WTC11 (cell line): Measurements from ENCODE around the gene CFDP1. TPM values are rescaled to one million over a fixed set of nuclear protein-coding genes. Genes with fewer than 3 reads are reported as not detected.
A peak's percentile ranks its signal among the peaks of the same experiment; 100 is the strongest.

ENCODE experiments used
- ATAC-seq: fragments of 200-7000 bp; cut with Tn5 transposase; 2 replicates; pipeline ENCODE4 v1.10.0; 2021; ENCODE audit warnings: mild to moderate bottlenecking, moderate library complexity
- CTCF ChIA-PET: fragments of 300-600 bp; sonication (Branson Sonifier 250); formaldehyde crosslinking; loops from one replicate; lab custom pipeline; 2021; ENCODE audit warnings: antibody characterized with exemption; lab: Charles Lee
- POLR2A ChIA-PET: fragments of 350-600 bp; sonication (Branson Sonifier 250); formaldehyde crosslinking; loops from one replicate; lab custom pipeline; 2021; ENCODE audit warnings: antibody characterized with exemption; lab: Charles Lee
- DNase-seq: peaks from one replicate; pipeline ENCODE4 v3.0.0; 2021; ENCODE audit warnings: low spot score
- H3K27ac Mint-ChIP-seq: 2 replicates; pipeline ENCODE4 v1.8.0; 2021; ENCODE audit warnings: mixed read lengths
- H3K27me3 Mint-ChIP-seq: 2 replicates; pipeline ENCODE4 v1.8.0; 2021; ENCODE audit warnings: low read depth, mild to moderate bottlenecking, moderate library complexity, mixed read lengths
- H3K36me3 Mint-ChIP-seq: 2 replicates; pipeline ENCODE4 v1.8.0; 2021; ENCODE audit warnings: mixed read lengths
- H3K4me1 Mint-ChIP-seq: 2 replicates; pipeline ENCODE4 v1.8.0; 2022; ENCODE audit warnings: mixed read lengths
- H3K4me3 Mint-ChIP-seq: 2 replicates; pipeline ENCODE4 v1.8.0; 2021; ENCODE audit warnings: mild to moderate bottlenecking, moderate library complexity, mixed read lengths
- H3K9me3 Mint-ChIP-seq: 2 replicates; pipeline ENCODE4 v1.8.0; 2021; ENCODE audit warnings: mixed read lengths
- CREM ChIP-seq: sonication (generic); formaldehyde crosslinking; IDR thresholded peaks from 2 replicates; pipeline ENCODE4 v1.8.1; 2022; ENCODE audit warnings: mild to moderate bottlenecking, missing genetic modification reagents, moderate library complexity
- CTCF ChIP-seq: fragments of 200-600 bp; IDR thresholded peaks from 2 replicates; pipeline ENCODE4 v1.8.0; 2022; ENCODE audit warnings: antibody characterized with exemption
- E2F4 ChIP-seq: sonication (generic); formaldehyde crosslinking; IDR thresholded peaks from 2 replicates; pipeline ENCODE4 v1.8.1; 2022; ENCODE audit warnings: low read depth, mild to moderate bottlenecking, moderate library complexity, missing genetic modification reagents, borderline replicate concordance
- E2F5 ChIP-seq: sonication (generic); formaldehyde crosslinking; IDR thresholded peaks from 2 replicates; pipeline ENCODE4 v1.8.1; 2022; ENCODE audit warnings: mild to moderate bottlenecking, moderate library complexity, missing genetic modification reagents
- FOXK1 ChIP-seq: sonication (generic); formaldehyde crosslinking; IDR thresholded peaks from 2 replicates; pipeline ENCODE4 v1.8.0; 2022; ENCODE audit warnings: mild to moderate bottlenecking, moderate library complexity, missing genetic modification reagents
- GABPB1 ChIP-seq: sonication (generic); formaldehyde crosslinking; IDR thresholded peaks from 2 replicates; pipeline ENCODE4 v1.8.1; 2023; ENCODE audit warnings: mild to moderate bottlenecking, missing genetic modification reagents
- HMGA2 ChIP-seq: fragments of 250-450 bp; sonication (Bioruptor Pico); IDR thresholded peaks from 2 replicates; pipeline ENCODE4 v1.4.0; 2021; ENCODE audit warnings: mild to moderate bottlenecking, moderate library complexity
- JAZF1 ChIP-seq: fragments of 250-450 bp; sonication (Bioruptor Pico); IDR thresholded peaks from 2 replicates; pipeline ENCODE4 v1.9.0; 2021; ENCODE audit warnings: moderate library complexity, mild to moderate bottlenecking, inconsistent platforms
- MAX ChIP-seq: sonication (generic); formaldehyde crosslinking; IDR thresholded peaks from 2 replicates; pipeline ENCODE4 v1.8.0; 2022; ENCODE audit warnings: mild to moderate bottlenecking, missing genetic modification reagents
- MYBL2 ChIP-seq: sonication (generic); formaldehyde crosslinking; IDR thresholded peaks from 2 replicates; pipeline ENCODE4 v1.8.1; 2023; ENCODE audit warnings: mild to moderate bottlenecking, moderate library complexity, missing genetic modification reagents
- NFYB ChIP-seq: sonication (generic); formaldehyde crosslinking; conservative IDR thresholded peaks from 2 replicates; pipeline ENCODE4 v1.8.0; 2022; ENCODE audit warnings: low read depth, missing genetic modification reagents
- SP1 ChIP-seq: sonication (generic); formaldehyde crosslinking; conservative IDR thresholded peaks from 2 replicates; pipeline ENCODE4 v1.8.1; 2022; ENCODE audit warnings: missing genetic modification reagents
- USF1 ChIP-seq: sonication (generic); formaldehyde crosslinking; IDR thresholded peaks from 2 replicates; pipeline ENCODE4 v1.8.0; 2022; ENCODE audit warnings: mild to moderate bottlenecking, missing genetic modification reagents
- ZNF219 ChIP-seq: sonication (generic); formaldehyde crosslinking; IDR thresholded peaks from 2 replicates; pipeline ENCODE4 v1.8.0; 2023; ENCODE audit warnings: missing genetic modification reagents, mild to moderate bottlenecking, borderline replicate concordance
- ZNF317 ChIP-seq: sonication (generic); formaldehyde crosslinking; IDR thresholded peaks from 2 replicates; pipeline ENCODE4 v1.8.1; 2023; ENCODE audit warnings: low read depth, mild to moderate bottlenecking, moderate library complexity, missing genetic modification reagents, borderline replicate concordance
- ZNF396 ChIP-seq: fragments of 250-450 bp; sonication (Bioruptor Pico); IDR thresholded peaks from 2 replicates; pipeline ENCODE4 v1.8.0; 2021; ENCODE audit warnings: mild to moderate bottlenecking, moderate library complexity, borderline replicate concordance
- ZSCAN18 ChIP-seq: fragments of 250-450 bp; sonication (Bioruptor Pico); IDR thresholded peaks from 2 replicates; pipeline ENCODE4 v2.1.2; 2022; ENCODE audit warnings: mild to moderate bottlenecking, moderate library complexity
- total RNA-seq: library from RNA; stranded (reverse); gene quantifications from 3 replicates; pipeline ENCODE4 v1.2.3, GENCODE V29; 2021

CFDP1 gene
- total RNA-seq, 1 experiment from 2014 or later = 79.2 TPM

GRCh38 chr16:75382611-75383010 is 50.7 kb downstream of the CFDP1 start:
- Mint-ChIP-seq H3K36me3 (0 out of 2 replicates have a peak, but pooled peaks cover 1% of the 10 kb centered on the region), H3K9me3 (no peaks in the 10 kb centered on the region), H3K27ac (peak overlapping the region; percentile 6; the same call in 1 of the 2 replicates), H3K4me1 (peaks cover 9% of the 10 kb centered on the region), H3K27me3 (no peaks in the 10 kb centered on the region)
- CTCF ChIA-PET = interaction anchor here (1.0 to 1.5 kb wide), 2 partner anchors 149 to 183 kb away, joined by 3 to 5 read pairs; no protein-coding TSS in a partner anchor
- TF ChIP-seq ZNF219 (no peak), ZNF317 (CRISPR knock-in tag) (no peak), JAZF1 (no peak), MAX (CRISPR knock-in tag) (no peak), ZNF396 (CRISPR knock-in tag) (no peak), SP1 (CRISPR knock-in tag) (no peak), E2F5 (no peak), CREM (CRISPR knock-in tag) (no peak), MYBL2 (no peak), USF1 (CRISPR knock-in tag) (no peak), GABPB1 (CRISPR knock-in tag) (no peak), FOXK1 (CRISPR knock-in tag) (no peak)
- TF ChIP-seq, all 79 proteins: peak for 0
- H3K4me3 Mint-ChIP-seq = no peak overlapping the region
- DNase-seq = no peak
- ATAC-seq = no peak
- POLR2A ChIA-PET = no interaction called here

GRCh38 chr16:75380870-75381269 is 52.4 kb downstream of the CFDP1 start:
- H3K4me1 Mint-ChIP-seq = peaks cover 17% of the 10 kb centered on the region
- H3K4me3 Mint-ChIP-seq = no peak overlapping the region
- no peak for ATAC-seq
- ChIA-PET CTCF (interaction anchor here (3.0 kb wide), 1 partner anchor 182 kb away, joined by 11 read pairs; no protein-coding TSS in a partner anchor), POLR2A (no interaction called here)
- H3K27me3 Mint-ChIP-seq = no peaks in the 10 kb centered on the region
- peaks cover 9% of the 10 kb centered on the region; the same call in 1 of the 2 replicates for H3K36me3 Mint-ChIP-seq
- TF ChIP-seq E2F4 (no peak), SP1 (CRISPR knock-in tag) (no peak), CTCF (no peak), NFYB (no peak), ZSCAN18 (CRISPR knock-in tag) (no peak), HMGA2 (CRISPR knock-in tag) (no peak)
- H3K9me3 Mint-ChIP-seq = no peaks in the 10 kb centered on the region
- DNase-seq = no peak
- H3K27ac Mint-ChIP-seq = no peak overlapping the region
